ENCODE results near the gene PLXNA2.

Gene PLXNA2

DNA sequence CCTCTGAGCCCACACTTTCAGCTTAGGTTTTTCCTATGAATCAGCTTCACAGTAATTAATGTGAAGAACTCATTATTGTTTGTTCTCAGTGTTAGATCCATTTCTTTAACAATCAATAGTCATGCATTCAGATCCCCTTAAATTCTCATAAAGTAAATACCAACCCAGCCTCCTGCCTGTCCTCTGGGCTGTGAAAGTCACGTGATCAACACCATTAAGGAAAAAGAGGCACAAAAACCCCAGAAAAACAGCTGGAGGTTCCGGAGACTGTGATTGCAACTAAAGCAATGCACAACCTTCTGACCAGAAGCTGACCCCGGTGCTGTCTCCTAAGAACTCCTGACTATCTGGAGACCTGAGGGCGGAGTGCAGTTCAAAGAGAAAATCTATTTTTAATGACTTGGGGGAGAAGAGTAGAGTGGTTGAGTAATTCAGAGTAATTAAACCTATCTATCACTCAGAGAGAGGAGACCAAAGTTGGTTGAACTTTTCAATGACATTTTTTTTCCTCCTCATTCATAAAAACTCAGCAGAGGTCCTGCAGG is 132.5 kb downstream of the PLXNA2 start:
- DNase-seq, result no peak

- no peak for DNase-seq
Observed at GRCh38 chr1:208110296-208110695, 133.9 kb downstream of the PLXNA2 start.

GRCh38 chr1:208108646-208109330 is 135.4 kb downstream of the PLXNA2 start:
- no peak for DNase-seq

GRCh38 chr1:208108213-208108608 is 136.0 kb downstream of the PLXNA2 start:
- no peak for DNase-seq

DNA sequence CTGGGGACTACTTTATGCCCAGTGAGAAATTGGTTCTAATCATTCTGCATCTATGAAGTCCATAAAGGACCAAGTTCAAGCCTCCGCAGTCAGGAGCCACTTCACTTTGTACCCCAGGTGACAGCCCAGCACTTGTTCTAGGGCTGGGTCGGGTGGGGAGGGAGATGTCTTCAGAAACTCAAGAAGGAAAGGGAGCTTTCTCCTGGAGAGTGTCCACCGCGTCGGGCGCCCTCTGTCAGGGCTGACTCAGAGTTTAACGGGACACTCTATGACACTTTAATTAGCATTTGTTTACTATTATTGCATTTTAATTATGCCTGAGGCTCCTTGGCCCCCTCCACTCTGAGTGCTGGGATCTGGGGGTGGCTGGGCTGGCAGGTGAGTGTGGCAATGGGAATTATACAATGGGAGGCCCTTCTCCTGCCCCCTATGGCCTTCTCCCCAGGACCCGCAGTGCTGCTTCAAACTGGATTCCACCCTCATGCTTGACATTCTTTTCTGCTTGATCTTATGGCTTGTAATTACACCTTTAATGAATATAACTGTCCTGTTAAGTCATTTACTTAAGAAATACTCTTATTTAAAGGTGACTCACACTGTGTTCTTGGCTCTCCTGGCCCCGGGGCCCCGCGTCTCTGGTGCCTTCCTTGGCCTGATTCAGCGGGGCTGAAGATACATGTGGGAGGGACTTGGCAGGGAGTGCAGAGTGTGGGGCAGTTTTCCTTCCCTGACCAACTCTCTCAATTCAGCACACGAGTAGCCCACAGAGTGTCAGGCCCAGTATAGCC is 136.6 kb downstream of the PLXNA2 start:
- no peak for DNase-seq

GRCh38 chr1:208106218-208106617 is 138.0 kb downstream of the PLXNA2 start:
- DNase-seq, result no peak

DNA sequence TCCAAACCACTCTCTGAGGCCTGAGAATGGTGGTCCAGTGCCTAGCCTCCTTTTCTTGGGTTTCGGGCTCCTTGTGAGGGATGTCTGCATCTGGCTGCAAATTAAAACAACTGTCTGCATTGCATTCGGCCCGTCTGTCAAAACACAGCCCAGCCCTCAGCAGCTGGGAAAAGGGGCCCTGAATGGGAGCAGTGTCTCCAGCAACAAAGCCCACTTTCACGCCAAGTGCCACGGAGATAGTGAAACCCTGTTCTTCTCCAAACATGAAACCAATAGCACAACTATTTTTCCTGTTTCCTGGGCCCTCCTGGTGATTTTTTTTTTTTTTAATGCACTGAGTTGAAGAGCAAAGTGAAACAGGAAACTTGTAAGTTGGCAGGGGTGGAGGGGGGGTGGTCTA is 138.4 kb downstream of the PLXNA2 start:
- no peak for DNase-seq

DNA sequence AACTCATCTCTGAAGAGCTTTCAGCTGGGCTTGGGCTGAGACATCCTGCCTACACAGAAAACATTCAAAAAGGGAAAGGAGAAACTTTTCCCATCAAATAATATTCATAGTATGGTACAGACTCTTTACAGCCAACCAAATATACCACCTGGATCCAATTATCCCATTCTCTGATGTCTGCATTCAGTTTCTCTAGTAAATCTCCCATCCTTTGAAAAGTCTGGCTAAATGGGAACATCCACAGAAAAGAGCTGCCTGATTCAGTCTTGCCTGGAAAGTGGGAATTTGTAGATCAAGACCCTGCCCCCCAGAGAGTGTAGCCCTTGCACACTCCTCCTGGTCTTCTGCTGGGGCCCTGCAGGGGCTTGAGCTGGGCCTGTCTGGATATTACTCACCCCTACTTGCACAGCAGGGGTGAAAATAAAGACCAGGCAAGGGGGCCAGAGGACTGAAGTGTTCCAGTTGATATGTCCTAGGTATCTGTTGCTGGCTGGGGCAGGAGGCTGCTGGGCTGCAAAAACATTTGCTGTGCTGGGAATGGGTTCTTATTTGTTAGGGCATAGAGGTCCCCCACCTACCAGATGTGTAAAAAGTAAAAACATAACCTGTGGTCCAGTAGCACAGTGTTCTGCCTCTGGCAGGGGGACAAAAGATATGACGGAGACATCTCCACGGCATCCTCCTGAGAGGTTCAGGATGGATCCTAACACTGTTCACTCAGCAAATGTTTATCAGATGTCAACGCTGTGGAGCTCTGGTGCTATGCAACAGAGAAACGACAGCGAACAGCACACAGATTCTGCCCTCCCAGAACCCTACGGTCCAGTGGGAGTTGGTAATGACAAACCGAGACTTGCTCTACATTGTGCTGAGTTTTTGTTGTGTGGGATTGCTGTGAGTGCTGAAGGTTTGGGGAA is 140.3 kb downstream of the PLXNA2 start:
- DNase-seq, result no peak

DNA sequence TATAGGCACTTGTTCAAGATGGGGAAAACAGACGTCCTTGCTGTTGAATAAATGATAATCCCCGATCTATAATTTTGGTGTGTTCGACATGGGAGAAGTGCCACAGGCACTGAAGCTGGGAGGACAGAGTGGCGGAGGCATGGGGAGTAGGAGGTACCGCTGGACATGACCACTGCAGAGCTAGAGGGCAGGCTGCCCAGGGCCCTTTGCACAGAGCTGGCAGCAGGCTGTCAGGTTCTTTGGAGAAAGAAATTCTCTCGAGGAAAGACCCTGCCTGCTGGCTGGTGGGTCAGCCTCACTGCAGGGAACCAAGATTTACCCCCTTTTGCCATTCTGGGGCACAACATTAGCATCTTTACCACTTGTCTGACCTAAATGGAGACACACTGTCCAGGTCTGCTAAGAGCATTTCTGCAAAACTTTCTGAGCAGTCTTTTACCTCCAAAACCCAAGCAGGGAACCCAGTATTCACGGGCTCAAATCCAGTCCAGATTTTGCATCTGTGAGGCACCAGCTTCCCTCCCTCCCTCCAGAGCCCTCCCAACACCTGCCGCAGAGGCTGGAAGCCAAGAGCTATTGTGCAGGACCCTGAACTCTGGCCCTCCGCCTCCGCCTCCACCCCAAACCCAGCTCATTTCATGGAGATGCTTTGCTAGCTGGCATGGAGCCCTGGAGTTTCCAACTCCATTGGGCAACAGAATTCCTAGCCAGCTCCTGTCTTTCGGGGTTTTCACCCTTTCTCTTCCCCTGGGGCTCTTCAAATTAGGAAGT is 142.3 kb downstream of the PLXNA2 start:
- no peak for DNase-seq

GRCh38 chr1:208100906-208101305 is 143.3 kb downstream of the PLXNA2 start:
- DNase-seq, result no peak

- DNase-seq, result no peak
Observed at GRCh38 chr1:208100106-208100505, 144.1 kb downstream of the PLXNA2 start.

- DNase-seq, result no peak
Observed at GRCh38 chr1:208098773-208099172, 145.4 kb downstream of the PLXNA2 start.

- peak; percentile 2 to 61 (median 39) for DNase-seq
Observed at GRCh38 chr1:208093754-208094719, 150.1 kb downstream of the PLXNA2 start.

GRCh38 chr1:208093046-208093445 is 151.1 kb downstream of the PLXNA2 start:
- no peak for DNase-seq

DNA sequence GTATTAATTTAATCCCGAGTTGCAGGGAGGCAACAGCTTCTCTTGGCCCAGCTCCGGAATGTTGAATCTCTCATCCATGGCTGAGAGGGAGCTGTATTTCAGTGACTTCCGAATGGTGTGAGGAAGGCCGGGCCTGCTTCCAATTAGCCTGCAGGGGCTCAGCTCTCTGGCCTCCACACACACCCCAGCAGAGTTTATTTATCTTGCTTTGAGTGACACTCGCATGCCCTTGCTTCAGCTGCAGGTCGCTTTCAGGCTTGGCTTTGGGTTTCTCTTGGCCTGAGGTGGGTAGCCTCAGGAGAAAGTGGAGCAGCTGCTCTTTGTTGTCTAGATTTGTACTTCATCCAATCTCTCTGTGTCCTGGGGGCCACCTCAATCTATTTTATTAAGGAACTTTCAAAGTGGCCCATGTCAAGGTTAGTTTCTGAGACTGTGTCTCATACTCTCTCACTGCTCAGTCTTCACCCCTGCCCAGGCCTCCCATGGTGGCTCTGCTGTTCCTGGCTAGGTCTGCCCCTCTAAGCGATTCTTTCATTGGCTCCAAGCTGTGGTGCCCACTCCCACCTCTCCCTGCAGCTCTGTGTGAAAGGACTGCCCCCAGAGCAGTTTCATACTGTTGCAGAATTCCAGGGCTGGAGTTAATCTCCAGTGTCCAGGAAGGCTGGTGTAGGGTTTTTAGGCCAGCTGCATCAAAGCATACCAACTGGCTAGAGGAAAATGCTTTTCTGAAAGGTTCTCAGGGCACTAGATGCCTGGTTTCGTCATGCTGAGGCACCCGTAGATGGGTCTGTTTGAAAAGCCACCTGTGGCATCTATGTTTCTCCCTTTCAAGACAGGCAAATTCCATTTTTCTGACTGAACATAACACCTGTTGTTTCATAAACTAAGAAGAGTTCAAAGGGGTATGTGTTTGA is 153.5 kb downstream of the PLXNA2 start:
- DNase-seq, result no peak

- DNase-seq, result no peak
Observed at GRCh38 chr1:208089761-208090370, 154.3 kb downstream of the PLXNA2 start.

DNA sequence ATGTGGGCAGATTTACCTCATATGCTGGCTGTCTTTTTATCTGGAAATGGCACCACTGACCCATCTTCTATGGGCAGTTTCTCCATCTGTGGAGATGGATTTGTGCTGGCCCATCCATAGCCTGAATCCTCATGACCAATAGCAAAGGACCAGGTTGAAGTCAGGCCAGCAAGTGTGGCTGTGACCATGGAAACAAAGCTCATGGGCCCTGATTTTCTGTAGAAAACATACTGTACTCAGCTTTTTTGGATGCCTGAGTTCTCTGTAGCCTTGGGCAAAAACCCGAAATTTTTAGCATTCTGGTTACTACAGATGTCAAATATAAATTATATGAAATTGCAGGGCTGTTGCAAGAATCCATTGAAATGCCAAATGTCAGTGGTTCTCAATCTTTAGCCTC is 155.0 kb downstream of the PLXNA2 start:
- DNase-seq, result no peak

DNA sequence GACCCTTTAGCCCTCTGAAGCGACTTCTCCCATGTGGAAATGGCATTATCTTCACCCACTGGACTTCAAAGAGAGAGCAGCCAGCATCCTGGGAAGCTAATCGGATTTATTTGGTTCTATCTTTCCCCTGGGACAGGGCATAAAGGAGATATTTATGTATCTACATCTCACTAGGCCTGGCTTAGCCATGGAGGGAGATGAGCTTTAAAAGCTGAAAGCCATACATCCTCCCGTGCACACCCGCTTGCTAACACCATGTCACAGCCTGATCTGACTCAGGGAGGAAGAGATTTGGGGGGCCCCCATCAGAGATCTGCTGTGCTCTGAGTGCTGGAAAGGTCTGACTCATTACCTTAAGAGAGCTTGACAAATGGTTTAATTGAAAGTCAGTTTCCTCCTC is 155.9 kb downstream of the PLXNA2 start:
- no peak for DNase-seq

Data from stimulated activated naive CD4-positive, alpha-beta T cell (primary cell).